Medulla oblongata (tissue), 1 donor: Measurements from ENCODE around the gene PPP1R1B.
A peak's percentile ranks its signal among the peaks of the same experiment; 100 is the strongest.

Experiments used
- DNase-seq: peaks from one replicate; pipeline ENCODE4 v3.0.0-alpha.2; 2015; ENCODE audit errors: extremely low spot score

PPP1R1B gene

DNA sequence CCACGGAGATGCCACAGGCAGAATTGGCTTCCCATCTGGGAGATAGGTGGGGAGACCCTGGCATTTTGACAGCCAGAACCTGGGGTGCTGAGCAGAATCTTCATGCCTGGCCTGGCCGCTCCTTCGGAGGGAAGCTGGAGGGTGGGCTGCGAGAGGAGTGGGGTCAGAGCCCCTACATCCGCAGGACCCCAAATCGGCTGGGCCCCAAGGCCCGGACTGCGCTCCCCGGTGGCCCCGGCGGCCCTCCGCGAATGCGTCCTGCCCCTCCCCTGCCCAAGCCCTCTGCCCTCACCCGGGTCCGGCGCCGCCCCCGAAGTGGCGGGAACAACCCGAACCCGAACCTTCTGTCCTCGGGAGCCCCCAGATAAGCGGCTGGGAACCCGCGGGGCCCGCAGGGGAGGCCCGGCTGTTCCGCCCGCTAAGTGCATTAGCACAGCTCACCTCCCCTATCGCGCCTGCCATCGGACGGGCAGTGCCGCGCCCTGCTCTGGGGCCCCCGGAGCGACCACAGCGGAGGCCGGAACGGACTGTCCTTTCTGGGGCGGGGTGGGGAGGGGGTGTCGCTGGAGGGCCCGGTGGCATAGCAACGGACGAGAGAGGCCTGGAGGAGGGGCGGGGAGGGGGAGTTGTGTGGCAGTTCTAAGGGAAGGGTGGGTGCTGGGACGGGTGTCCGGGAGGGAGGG, 40.7 kb downstream of the PPP1R1B start:
- DNase-seq = no peak

DNA sequence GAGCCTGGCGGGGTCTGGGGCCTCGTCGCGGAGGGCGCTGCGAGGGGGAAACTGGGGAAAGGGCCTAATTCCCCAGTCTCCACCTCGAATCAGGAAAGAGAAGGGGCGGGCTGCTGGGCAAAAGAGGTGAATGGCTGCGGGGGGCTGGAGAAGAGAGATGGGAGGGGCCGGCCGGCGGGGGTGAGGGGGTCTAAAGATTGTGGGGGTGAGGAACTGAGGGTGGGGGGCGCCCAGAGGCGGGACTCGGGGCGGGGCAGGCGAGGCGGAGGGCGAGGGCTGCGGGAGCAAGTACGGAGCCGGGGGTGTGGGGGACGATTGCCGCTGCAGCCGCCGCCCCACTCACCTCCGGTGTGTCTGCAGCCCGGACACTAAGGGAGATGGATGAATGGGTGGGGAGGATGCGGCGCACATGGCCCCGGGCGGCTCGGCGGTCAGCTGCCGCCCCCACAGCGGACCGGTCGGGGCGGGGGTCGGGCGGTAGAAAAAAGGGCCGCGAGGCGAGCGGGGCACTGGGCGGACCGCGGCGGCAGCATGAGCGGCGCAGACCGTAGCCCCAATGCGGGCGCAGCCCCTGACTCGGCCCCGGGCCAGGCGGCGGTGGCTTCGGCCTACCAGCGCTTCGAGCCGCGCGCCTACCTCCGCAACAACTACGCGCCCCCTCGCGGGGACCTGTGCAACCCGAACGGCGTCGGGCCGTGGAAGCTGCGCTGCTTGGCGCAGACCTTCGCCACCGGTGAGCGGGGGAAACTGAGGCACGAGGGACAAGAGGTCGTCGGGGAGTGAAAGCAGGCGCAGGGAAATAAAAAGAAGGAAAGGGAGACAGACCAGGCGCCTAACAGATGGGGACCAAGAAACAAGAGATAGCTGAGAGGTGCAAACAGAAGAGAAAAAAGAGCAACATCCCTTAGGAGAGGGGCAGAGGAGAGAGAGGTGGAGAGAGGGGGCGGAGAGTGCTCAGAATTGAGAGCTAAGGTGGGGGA, 41.5 kb downstream of the PPP1R1B start, which contains the start of gene PNMT:
TSS of gene PNMT (plus strand) at position 509 of the 980 bp plus-strand sequence. CDS start at position 532, 23 bp downstream.
- peak; percentile 31 for DNase-seq

DNA sequence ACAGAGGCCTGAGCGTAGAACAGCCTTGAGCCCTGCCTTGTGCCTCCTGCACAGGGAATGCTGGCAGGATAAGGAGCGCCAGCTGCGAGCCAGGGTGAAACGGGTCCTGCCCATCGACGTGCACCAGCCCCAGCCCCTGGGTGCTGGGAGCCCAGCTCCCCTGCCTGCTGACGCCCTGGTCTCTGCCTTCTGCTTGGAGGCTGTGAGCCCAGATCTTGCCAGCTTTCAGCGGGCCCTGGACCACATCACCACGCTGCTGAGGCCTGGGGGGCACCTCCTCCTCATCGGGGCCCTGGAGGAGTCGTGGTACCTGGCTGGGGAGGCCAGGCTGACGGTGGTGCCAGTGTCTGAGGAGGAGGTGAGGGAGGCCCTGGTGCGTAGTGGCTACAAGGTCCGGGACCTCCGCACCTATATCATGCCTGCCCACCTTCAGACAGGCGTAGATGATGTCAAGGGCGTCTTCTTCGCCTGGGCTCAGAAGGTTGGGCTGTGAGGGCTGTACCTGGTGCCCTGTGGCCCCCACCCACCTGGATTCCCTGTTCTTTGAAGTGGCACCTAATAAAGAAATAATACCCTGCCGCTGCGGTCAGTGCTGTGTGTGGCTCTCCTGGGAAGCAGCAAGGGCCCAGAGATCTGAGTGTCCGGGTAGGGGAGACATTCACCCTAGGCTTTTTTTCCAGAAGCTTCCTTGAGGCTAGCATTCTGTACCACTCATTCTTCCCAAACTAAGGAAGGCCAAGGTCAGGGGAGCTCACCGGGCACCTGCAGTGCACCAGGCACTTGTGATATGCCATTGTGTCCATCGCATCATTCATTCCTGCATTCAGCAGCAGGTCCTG, 43.4 kb downstream of the PPP1R1B start:
- no peak for DNase-seq

DNA sequence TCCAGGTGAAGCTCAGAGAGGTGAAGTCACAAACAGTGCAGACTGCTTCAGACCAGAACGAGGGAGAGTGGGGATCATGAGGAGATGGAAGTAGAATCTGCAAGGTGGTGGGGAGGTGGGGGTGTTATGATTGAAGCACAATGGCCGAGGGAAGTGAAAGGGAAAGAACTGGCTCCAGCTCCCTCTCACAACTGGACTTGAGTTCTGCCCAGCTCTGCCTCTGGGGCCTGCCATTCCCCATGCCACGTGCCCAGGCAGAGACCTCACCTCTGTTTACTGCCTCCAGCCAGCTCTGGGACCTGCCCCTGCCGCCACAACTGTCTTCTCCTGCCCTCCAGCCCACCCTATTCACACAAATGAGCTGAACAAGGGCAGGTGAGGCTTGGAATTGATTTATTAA, 44.0 kb downstream of the PPP1R1B start:
- no peak for DNase-seq

DNA sequence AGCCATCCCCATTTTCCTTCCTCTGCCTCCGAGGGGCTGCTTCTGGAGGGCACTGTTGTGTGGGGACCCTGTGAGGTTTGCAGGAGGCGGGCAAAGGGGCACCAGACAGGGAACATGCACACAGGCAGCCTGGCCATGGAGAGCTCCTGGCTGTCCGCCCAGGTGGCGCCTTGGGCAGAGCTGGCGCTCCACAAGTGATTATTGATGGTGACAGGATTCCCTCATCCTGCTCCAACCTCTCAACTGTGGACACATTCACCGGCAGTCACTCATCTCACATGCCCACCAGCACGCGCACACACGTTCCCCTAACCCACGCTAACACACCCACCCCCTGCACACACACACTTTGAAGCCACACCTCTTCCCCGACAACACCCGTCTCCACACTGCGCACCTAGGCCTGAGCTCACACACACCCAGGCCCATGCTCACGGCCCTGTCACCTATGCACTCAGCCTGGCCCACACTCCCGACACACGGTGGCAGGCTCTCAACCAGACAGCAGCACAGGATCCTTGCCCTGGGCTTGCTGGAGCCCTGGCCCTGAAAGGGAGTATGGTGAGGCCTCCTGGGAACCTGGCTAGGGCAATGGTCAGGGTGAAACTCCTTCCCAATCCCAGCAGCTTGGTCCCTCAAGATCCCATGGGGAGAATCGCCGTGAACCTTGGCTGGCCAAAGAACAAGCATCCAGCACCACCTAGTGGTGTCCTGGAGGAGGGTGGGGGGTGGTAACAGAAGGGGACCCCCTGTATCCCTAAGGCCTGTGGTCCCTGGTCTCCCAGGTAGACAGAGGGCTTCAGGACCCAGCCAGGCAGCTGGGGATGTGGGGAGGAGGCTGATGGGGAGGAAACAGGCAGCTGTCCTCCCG, 45.1 kb downstream of the PPP1R1B start:
- DNase-seq = peak; percentile 60

DNA sequence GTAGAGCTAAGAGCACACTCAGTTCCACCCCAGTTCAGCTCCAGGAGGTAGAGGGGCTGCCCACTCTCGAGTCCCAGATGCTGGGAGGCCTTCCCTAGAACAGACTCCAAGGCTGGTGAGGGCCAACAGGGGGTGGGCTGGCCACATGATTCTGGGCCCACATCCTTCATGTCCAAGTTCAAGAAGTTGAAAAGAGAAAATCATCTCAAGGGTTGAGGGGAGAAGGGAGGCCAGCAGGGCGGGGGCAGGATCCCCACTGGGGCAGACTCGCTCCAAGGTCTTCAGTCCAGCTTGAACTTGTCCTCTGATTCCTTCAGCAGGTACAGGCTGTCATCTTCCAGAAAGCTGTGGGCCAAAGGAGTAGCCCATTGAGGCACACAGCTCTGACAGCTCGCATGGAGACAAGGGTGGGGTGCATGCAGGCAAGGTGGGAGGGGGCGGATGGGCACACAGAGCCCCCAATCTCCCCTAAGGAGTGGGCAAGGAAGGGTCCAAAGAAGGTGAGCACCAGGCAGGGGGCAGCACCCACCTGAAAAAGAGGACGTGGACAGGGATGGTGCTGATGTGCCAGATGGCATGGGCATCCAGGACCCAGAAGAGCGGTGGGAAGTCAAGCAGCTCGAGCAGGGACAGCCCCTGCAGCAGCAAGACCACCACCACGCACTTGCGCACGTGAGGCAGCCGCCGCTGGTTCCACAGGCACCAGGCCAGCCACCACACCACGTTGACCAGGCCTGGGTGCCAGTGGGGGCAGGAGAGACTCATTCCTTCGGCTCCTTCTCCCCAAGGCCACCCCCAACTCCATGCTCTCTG, 46.0 kb downstream of the PPP1R1B start:
- no peak for DNase-seq

DNA sequence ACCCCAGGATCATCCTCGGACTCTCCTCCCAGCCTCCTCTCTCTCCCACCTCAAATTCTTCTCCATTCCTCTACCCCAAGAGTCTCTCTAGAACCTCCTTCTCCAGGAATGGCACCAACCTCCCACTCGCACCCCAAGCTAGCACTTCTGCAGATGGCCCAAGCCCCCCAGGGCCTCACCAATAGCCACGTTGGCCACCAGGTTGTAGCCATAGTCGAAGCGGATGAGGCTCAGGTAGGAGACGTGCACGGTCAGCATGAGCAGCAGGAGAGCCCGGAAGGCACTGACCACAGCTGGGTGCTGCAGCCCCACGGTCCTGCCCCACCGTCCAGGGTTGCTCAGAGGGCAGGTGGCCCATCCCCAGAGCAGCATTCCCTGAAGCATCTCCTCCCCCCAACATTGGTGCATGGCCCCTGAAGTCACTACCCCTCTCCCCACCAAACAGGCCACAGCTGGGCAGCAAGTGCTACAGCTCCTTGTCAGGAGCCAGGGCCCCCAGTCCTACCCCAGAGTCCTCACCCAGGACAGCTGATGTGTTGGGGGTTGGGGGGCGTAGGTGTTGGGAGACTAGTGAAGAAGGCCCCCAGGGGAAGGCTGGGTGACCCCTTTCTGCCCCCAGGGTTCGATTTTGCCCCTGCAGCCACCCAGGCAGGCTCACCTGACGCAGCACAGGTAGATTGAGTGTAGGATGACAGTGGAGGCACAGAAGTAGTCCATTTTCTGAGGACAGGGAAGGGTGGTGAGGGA, 46.8 kb downstream of the PPP1R1B start:
- DNase-seq = no peak

DNA sequence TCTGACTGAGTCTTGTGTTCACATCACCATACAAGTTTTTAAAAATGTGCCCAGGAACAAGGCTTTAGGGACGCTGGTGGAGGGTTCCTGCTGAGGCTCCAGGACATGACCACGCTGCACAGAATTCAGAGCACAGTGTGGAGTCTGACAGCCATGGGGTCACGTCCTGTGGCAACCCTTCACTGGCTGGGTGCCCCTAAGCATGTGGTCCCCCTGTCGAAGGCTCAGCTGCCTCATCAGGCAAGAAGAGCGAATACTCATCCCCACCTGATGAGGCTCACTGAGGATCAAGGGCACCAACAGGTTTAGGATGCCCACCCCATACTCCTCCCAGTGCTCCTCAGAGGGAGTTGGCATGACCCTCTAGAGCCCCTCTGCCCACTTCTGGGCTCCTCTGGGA, 47.4 kb downstream of the PPP1R1B start:
- no peak for DNase-seq

DNA sequence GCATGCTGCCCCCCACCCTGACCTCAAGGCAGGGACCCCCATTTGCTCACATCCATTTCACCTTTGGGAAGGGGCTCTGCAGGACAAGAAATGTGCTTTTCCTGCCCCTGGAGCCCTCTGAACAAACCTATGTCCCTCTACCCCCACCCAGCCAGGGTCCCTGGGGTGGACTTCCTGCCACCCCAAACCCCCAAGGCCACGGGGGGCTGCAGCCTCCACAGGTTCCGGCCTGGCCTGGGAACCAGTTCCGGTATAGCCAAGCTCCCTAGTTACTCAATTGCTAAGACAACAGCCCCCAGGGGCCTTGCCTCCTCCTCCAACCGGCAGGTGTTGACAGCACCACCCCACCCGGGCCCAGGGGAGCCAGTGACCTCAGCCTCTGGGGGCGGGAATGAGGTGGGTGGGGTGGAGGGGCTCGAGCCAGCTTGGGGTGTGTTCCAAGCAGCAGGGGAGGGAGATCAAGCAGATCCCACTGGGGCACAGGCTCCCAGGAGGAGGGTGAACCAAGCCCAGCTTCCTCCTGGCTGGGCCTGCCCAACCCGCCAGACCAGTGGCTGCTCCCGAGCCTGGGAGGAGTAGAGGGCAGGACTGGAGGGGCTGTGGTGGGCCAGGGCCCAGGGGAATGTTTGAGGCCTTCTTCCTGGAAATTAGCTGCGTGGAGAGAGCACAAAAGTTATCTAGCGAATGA, 48.1 kb downstream of the PPP1R1B start:
- DNase-seq = no peak

DNA sequence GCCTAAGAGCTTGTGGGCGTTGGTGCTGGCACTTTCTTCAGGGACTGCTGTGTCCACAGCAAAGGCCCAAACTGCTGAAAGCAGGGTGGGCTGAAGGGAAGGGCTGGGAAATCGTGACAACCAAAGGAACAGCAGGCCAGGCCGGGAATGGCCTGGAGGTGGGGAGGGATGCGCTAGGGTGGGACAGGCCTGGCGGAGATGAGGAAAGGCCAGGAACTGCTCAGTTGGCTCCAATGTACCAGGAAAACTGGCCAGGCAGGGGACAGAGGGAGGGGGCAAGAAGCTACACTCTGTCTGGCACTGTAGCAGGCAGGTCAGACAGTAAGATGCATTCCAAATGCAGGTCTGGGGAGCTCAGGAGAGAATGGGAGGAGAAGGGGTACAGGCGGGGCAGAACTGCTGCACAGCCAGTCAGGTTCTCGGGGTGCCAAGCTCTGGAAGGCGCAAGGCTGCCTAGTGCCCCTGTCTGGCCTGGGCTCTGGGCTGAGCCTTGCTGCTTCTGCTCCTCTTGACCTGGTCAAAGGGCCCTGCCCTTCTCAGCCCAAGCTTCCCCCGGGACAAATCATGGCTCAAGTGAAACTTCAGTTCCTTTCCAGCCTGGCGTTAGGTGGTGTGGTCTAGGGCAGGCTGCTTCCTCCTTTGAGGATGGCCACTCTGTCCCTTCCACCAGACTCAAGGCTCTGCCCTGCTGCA, 48.8 kb downstream of the PPP1R1B start:
- no peak for DNase-seq

DNA sequence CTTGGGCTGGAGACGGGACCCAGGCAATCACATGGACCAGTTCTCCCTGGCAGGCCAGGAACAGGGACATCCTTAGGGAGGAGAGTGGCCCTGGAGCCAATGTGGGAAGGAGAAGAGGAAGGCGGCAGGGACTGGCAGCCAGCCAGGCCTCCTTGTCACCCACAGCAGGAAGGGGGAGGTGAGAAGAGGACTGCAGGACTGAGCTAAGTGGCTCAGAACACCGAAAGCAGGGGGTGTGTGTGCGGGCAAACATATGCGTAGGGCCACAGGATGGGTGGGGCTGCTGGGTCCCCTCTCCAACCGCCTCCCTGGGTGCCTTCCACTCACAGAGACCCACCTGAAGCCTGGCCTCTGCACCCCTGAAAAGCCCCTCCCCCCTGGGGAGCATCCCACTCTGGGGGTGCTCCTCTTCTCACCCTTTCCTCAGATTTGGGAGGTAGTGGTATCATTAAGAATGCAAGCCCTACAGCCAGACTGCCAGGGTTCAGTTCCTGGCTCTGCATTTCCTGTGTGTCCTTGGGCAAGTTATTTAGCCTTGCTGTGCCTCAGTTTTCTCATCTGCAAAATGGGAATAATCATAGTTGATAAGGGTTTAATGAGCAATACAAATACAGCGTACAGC, 49.6 kb downstream of the PPP1R1B start:
- peak; percentile 54 for DNase-seq

DNA sequence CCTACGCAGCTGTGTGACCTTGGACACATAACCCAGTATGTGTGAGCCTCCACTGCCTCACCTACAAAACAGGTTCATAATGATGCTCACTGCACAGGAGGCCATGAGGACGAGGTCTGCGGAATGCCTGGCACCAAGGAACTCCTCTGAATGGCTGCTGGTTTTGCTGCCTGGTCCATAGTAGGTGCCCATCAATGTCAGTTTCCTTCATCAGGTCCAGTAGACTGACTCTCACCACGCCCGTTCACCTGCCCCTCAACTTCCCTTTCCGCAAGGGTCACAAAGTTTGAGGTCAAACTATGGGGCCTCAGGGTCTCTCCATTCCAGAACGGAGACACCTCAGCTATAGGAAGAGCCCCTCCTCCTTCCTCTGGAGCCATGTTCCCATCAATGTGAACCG, 50.3 kb downstream of the PPP1R1B start:
- no peak for DNase-seq

DNA sequence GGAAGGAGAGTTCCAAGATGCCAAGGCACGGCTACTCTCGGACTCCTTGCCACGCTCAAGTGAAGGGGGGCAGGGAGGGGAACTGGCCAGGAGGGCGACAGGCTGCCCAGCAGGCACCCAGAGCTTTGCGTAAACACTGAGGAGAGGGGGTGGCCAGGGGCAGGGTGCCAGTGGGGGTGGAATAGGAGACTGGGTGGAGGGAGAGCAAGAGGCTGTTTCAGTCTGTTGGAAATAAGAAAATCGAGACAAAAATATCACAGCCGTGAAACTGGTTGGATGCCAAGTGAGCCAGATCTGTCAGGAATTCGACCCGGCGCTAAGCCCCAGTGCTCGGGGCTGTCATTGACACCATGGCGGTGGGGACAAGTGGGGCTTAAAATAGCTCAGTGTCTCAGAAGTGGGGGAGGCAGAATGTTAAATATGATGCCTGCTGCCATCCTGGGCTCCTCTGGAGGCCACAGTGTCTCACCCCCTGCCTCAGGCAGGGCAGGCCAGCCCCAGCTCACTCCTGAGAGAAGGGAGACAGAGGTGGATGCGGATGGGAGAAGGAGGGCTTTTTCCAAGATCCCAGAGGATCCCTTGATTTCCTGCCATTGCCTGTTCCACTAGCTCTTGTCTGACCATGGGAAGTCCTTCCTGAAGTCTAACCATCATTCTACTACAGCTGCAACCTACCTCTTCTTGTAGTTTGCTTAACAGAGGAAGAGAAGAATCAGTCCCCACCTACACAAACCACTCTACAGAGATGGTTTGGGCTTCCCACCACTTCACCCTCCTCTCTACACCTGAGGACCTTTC, 51.0 kb downstream of the PPP1R1B start:
- DNase-seq = no peak

DNA sequence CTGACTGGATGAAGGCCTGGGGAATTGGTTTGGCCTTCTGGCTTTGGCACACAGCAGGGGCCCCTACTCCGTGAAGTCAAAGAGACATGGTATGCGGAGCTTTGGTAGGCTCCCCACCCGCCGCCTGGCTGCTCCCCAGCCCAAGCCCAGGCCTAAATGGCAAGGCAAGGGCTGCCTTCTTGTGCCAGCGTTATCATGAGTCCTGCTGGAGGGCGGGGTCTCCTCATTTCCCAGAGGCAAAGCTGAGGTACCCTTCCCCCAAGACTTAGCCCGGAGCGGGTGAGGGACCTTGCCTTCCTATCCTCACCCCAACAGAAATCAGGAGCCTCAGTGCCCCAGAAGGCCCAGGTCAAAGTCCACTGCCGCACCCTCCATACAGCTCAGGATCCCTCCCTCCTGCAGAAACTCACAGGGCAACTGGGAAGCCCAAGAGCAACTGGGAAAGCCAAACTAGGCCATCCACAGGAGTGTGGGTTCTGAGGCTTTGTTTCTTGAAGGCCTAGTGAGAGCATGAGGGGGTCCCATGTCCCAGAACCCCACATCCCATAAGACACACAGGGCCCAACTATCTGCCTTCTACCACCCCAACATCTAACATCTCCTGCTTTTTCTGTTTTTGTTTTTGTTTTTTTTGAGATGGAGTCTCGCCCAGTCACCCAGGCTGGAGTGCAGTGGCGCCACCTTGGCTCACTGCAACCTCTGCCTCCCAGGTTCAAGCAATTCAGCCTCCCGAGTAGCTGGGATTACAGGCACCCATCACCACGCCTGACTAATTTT, 51.8 kb downstream of the PPP1R1B start:
- DNase-seq = no peak

DNA sequence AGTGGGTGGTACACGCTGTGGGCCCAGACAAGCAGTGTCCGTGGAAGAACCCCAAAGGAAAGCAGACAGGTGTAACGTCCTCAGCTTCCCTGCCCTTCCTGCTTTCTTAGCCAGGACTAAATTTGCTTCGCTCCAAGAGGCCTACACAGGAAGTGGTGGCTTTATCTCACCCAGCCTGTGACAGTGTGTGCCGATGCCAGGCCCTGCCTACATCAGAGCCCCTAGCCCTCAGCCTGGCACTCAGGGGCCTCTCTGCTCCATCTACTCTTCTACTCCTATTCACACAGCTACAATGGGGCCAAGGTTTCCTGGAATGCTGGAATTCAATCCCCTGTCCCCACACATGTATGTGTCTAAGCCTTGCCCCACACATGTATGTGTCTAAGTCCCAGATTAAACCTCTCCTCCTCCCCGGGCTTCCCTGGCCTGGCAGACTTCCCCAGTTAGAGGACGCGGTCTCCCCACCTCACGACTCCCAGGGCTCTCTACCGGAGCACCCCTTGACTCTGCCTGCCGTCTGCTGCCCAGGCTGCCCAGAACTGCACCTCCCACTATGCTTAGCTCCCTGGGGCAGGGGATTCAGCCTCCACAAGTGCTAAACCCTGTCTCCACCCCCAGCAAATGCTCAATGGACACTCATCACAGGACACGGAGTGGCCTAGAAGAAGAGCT, 52.9 kb downstream of the PPP1R1B start:
- no peak for DNase-seq
